K562 (cell line): ENCODE results near the gene LRIT3. TPM values are rescaled to one million over a fixed set of nuclear protein-coding genes. Genes with fewer than 3 reads are reported as not detected.

Experiments
- ATAC-seq: fragments of 200-7000 bp; cut with Tn5 transposase; 3 replicates; pipeline ENCODE4 v1.9.1; 2020; ENCODE audit warnings: moderate library complexity
- BruUV-seq: library from RNA; stranded (reverse); fragments of 400-500 nt; replicated peaks from 2 replicates; lab custom pipeline; 2021; lab: Mats Ljungman, UMichigan
- CTCF ChIA-PET: fragments of 300-600 bp; formaldehyde crosslinking; extraction: SDS; loops from one replicate; lab custom pipeline; 2021; ENCODE audit warnings: low intra/inter-chr PET ratio; lab: Yijun Ruan, JAX
- POLR2A ChIA-PET: fragments of 300-600, 350-650 bp; sonication (Branson Sonifier 250); formaldehyde crosslinking; extraction: SDS; loops from one replicate; lab custom pipeline; 2021; ENCODE audit warnings: antibody characterized with exemption, inconsistent platforms; lab: Yijun Ruan, JAX
- DNase-seq, 4 experiments: peaks; one replicate each; pipeline versions ENCODE4 v3.0.0 to v3.0.0-alpha.2; 2011 to 2018; ENCODE audit warnings: low spot score in 3 of 4, mixed read lengths in 3 of 4; ENCODE audit errors: extremely low read depth in 1 of 4
- FAIRE-seq: peaks from 2 replicates; lab custom pipeline; 2011; peaks lifted over from hg19 to GRCh38; lab: Jason Lieb, UNC
- H2AFZ ChIP-seq: 2 replicates; pipeline ENCODE4 v1.6.0; 2011; ENCODE audit warnings: low read depth, low read length, control low read depth, inconsistent platforms
- H3K27ac ChIP-seq: fragments of 200-600 bp; 3 replicates; pipeline ENCODE4 v1.8.0; 2011; ENCODE audit warnings: low read depth, mild to moderate bottlenecking, control low read depth, inconsistent platforms, low read length, moderate library complexity, mixed read lengths; ENCODE audit errors: extremely low read depth
- H3K27me3 ChIP-seq, 2 experiments: fragments of 300-600 bp in 1 of 2; 2 replicates in 1 of 2; 3 replicates in 1 of 2; pipeline versions ENCODE4 v1.6.0 to v1.8.0; 2011; ENCODE audit warnings: inconsistent platforms in 2 of 2, low read length in 2 of 2, mild to moderate bottlenecking in 1 of 2, mixed read lengths in 1 of 2, moderate library complexity in 1 of 2; ENCODE audit not compliant: control insufficient read depth in 2 of 2, insufficient read depth in 2 of 2
- H3K36me3 ChIP-seq: fragments of 300-600 bp; 3 replicates; pipeline ENCODE4 v1.8.0; 2011; ENCODE audit warnings: mild to moderate bottlenecking, low read length, inconsistent platforms; ENCODE audit not compliant: control insufficient read depth, insufficient read depth
- H3K4me1 ChIP-seq, 2 experiments: fragments of 200-600 bp in 1 of 2; replicated peaks in 1 of 2; 2 replicates in 1 of 2; 3 replicates in 1 of 2; pipeline versions ENCODE4 v1.5.1 to v1.8.0; 2011; ENCODE audit warnings: inconsistent platforms in 2 of 2, low read length in 2 of 2, mild to moderate bottlenecking in 1 of 2, mixed read lengths in 1 of 2, moderate library complexity in 1 of 2; ENCODE audit not compliant: control insufficient read depth in 2 of 2, insufficient read depth in 2 of 2
- H3K4me2 ChIP-seq: 2 replicates; pipeline ENCODE4 v1.6.1; 2011; ENCODE audit warnings: low read length, control low read depth, inconsistent platforms, mixed read lengths; ENCODE audit not compliant: insufficient read depth
- H3K4me3 ChIP-seq: fragments of 200-600 bp; sonication (generic), shearing (Covaris generic); 2 replicates; pipeline ENCODE4 v1.5.1; 2016; ENCODE audit warnings: control low read depth, inconsistent platforms
- H3K79me2 ChIP-seq: fragments of 200-600 bp; 3 replicates; pipeline ENCODE4 v1.8.0; 2011; ENCODE audit warnings: low read length, inconsistent platforms; ENCODE audit not compliant: control insufficient read depth, insufficient read depth
- H3K9ac ChIP-seq, 2 experiments: 2 replicates each; pipeline versions ENCODE4 v1.6.0 to v1.6.1; 2011; ENCODE audit warnings: low read depth in 2 of 2, low read length in 2 of 2, control low read depth in 1 of 2, inconsistent platforms in 1 of 2, mild to moderate bottlenecking in 1 of 2, mixed read lengths in 1 of 2; ENCODE audit not compliant: insufficient read depth in 1 of 2
- H3K9me1 ChIP-seq: one replicate; pipeline ENCODE4 v1.6.0; 2011; ENCODE audit warnings: inconsistent platforms, mild to moderate bottlenecking, low read length, moderate library complexity; ENCODE audit not compliant: control insufficient read depth, insufficient read depth
- H3K9me3 ChIP-seq: replicated peaks from 2 replicates; pipeline ENCODE4 v1.5.1; 2011; ENCODE audit warnings: low read depth, low read length, inconsistent platforms; ENCODE audit not compliant: control insufficient read depth, insufficient read depth
- H4K20me1 ChIP-seq: replicated peaks from 2 replicates; pipeline ENCODE4 v1.6.1; 2011; ENCODE audit warnings: low read length, inconsistent platforms, mixed read lengths; ENCODE audit not compliant: control insufficient read depth, insufficient read depth
- BRD4 ChIP-seq: fragments of 200-600 bp; sonication (generic); IDR thresholded peaks from 2 replicates; pipeline ENCODE4 v1.6.1; 2017; ENCODE audit warnings: inconsistent platforms
- ZBTB40 ChIP-seq, 2 experiments: fragments of 450-650 bp in 1 of 2; sonication (generic) in 1 of 2; formaldehyde crosslinking in 1 of 2; IDR thresholded peaks; 2 replicates each; pipeline versions ENCODE4 v1.7.1 to v1.9.0; 2016 to 2022; ENCODE audit warnings: inconsistent platforms in 1 of 2, mild to moderate bottlenecking in 1 of 2, missing genetic modification reagents in 1 of 2
- WGBS: fragments of 100-300 bp; shearing (Covaris generic); methylation state at CpG from one replicate; pipeline ENCODE4 v1.1.6; 2016; ENCODE audit warnings: low coverage, mixed read lengths; ENCODE audit not compliant: insufficient coverage; ENCODE audit errors: missing lambda C conversion rate; 5-methylcytosine and 5-hydroxymethylcytosine counted together
- in situ Hi-C: fragments of 300-500 bp; cut with MboI; formaldehyde crosslinking; loops from 4 replicates; pipeline ENCODE4 v1.15.0; 2018; ENCODE audit warnings: inconsistent platforms, mixed read lengths
- intact Hi-C: fragments of 100-400 bp; cut with micrococcal nuclease; formaldehyde crosslinking; loops from 2 replicates; pipeline ENCODE4 v1.14.2; 2022
- polyA plus RNA-seq, 8 experiments: library from polyadenylated mRNA; depleted of rRNA in 4 of 8; stranded (reverse) in 5 of 8; unstranded in 3 of 8; fragments of >200 nt; fragmentation: Nextera tagmentation in 2 of 8; fragmentation: Illumina TruSeq in 1 of 8; extraction: Ambion mirVana in 2 of 8; extraction: Trizol in 1 of 8; gene quantifications; 2 replicates each; pipeline versions ENCODE4 v1.2.1 to v1.2.3, GENCODE V29; 2011 to 2014; ENCODE audit warnings: inconsistent platforms in 1 of 8, missing spikeins in 1 of 8
- total RNA-seq, 7 experiments: library from RNA; depleted of rRNA in 6 of 7; stranded (reverse); fragments of >200 nt in 6 of 7; fragmentation: Illumina TruSeq in 2 of 7; extraction: Trizol in 2 of 7; gene quantifications; 2 replicates each; pipeline versions ENCODE4 v1.2.1 to v1.2.3, GENCODE V29; 2011 to 2021; ENCODE audit warnings: low replicate concordance in 1 of 7

Gene LRIT3
- total and polyA plus RNA-seq, 9 of the 15 experiments (the other 6 are each of a cell fraction or from before 2014, with no cell fraction given), result 0.04 to 0.10 (median 0.04) TPM; not detected in 4

- Histone ChIP-seq H3K9me3 (no peaks in the 10 kb centered on the region), H2AFZ (no peak overlapping the region), H4K20me1 (no peaks in the 10 kb centered on the region), H3K27ac (no peak overlapping the region), H3K4me3 (no peak overlapping the region), H3K27me3 (no peaks in the 10 kb centered on the region), H3K9ac (no peak overlapping the region)
- ChIA-PET POLR2A (interaction anchor here (0.6 kb wide), 1 partner anchor 134 kb away, joined by 3 read pairs; no protein-coding TSS in a partner anchor), CTCF (no interaction called here)
- no peak for FAIRE-seq
- WGBS, result 44% methylated on average over 3 of the region's 3 CpGs
- intact Hi-C loops, result no loop called here
- in situ Hi-C loops, result loop anchor here (10.0 kb wide), 1 partner anchor 402 kb away; the partner anchor contains the start of gene SEC24B
- DNase-seq, result no peak
- TF ChIP-seq ZBTB40 (IDR thresholded peaks at IDR 0.05), result peak; percentile 93
- peak; percentile 89 for TF ChIP-seq ZBTB40 (CRISPR knock-in tag; IDR thresholded peaks at IDR 0.05)
- TF ChIP-seq BRD4, result no peak
- TF ChIP-seq, all 486 proteins: peak for 1
- Histone ChIP-seq H3K9me1 (no peaks in the 10 kb centered on the region), H3K4me2 (no peak overlapping the region), H3K36me3 (no peaks in the 10 kb centered on the region), H3K4me1 (no peaks in the 10 kb centered on the region; a peak in 1 of 5 replicates), H3K79me2 (no peaks in the 10 kb centered on the region)
- BruUV-seq, result no TSS peak
- ATAC-seq, result no peak
Observed at GRCh38 chr4:109836985-109837384, 10.9 kb upstream of the LRIT3 start.
